Measurements from ENCODE around the gene SLC41A3.

DNA sequence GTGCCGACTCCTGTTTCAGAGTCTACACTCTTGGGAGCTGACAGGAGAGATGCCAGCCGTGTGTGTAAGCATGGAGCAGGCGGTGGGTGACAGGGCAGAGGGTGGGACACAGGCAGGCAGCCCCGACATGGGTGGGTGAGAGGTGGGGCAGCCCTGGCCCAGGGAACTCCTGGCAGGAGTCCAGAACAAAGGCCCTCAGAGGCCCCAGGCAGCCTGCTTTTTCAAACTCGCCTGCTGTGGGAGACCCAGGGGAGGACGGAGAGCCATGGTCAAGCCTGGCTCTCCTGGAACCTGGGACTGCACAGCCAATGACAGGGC, 29.3 kb upstream of the SLC41A3 start:
- TF ChIP-seq KLF1 (tag by site-specific recombination; IDR thresholded peaks at IDR 0.05) (peak; percentile 58), CTCF (tag by site-specific recombination; IDR thresholded peaks at IDR 0.05) (no peak), ZNF10 (tag by site-specific recombination; IDR thresholded peaks at IDR 0.05) (no peak), ZNF23 (tag by site-specific recombination; IDR thresholded peaks at IDR 0.05; ENCODE audit: borderline replicate concordance) (no peak), ZNF776 (tag by site-specific recombination; IDR thresholded peaks at IDR 0.05; ENCODE audit: borderline replicate concordance) (no peak), SETDB1 (IDR thresholded peaks at IDR 0.05; ENCODE audit: insufficient read length, low read length) (no peak), ZNF571 (tag by site-specific recombination; IDR thresholded peaks at IDR 0.05) (no peak), ZNF133 (tag by site-specific recombination; IDR thresholded peaks at IDR 0.05) (no peak), ZNF624 (tag by site-specific recombination; IDR thresholded peaks at IDR 0.05) (no peak), ZNF76 (tag by site-specific recombination; IDR thresholded peaks at IDR 0.05; ENCODE audit: borderline replicate concordance, low read depth) (no peak), ZNF18 (tag by site-specific recombination; IDR thresholded peaks at IDR 0.05) (no peak)
- TF ChIP-seq, protein P1, sequence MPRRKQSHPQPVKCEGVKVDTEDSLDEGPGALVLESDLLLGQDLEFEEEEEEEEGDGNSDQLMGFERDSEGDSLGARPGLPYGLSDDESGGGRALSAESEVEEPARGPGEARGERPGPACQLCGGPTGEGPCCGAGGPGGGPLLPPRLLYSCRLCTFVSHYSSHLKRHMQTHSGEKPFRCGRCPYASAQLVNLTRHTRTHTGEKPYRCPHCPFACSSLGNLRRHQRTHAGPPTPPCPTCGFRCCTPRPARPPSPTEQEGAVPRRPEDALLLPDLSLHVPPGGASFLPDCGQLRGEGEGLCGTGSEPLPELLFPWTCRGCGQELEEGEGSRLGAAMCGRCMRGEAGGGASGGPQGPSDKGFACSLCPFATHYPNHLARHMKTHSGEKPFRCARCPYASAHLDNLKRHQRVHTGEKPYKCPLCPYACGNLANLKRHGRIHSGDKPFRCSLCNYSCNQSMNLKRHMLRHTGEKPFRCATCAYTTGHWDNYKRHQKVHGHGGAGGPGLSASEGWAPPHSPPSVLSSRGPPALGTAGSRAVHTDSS (tag by site-specific recombination; IDR thresholded peaks at IDR 0.05): no peak

All from HEK293 (cell line).